Stimulated activated CD8-positive, alpha-beta memory T cell treated with anti-CD3 and anti-CD28 coated beads, Interleukin-12 subunit alpha, Interleukin-12 subunit beta, amount 100 ng/mL, for 24 hours (primary cell): ENCODE data around the gene ZNF236.
A peak's percentile ranks its signal among the peaks of the same experiment; 100 is the strongest.
"Not testable (repeated sequence)": the region's sequence is repeated elsewhere in the genome, so short reads cannot be mapped to it uniquely, and the experiment has no call there.

Source experiments
- DNase-seq: peaks from one replicate; pipeline ENCODE4 v3.0.0-alpha.2; 2020; ENCODE audit errors: extremely low read depth

The ZNF236 gene

DNA sequence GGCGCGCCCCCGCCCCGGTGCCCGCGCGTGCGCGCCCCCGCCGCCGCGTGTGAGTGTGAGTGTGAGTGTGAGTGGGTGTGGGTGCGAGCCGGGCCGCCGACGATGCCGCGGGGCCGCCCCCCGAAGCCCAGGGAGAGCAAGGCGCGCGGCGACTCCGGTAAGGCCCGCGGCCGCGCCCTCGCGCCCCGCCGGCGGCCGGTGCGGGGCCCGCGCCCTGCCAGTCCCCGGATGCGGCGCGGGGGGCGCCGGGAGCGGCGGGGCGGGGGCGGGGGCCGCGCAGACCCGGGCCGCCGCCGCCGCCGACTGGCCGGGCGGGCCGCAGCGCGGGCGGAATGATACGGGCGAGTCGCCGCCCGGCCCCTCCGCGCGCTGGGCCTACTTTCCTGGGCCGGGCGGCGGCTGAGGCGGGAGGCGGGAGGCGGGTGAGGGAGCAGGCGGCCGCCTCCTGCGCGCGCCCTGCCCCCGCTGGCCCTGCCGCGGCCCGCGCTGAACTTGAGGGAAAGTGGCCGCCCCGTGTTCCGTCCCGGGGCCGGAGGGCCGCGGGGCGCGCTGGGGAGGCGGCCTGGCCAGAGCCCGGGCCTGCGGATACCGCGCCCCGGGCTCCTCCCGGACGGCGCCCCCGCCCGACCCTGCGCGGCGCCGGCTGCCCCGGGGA is at the start of gene ZNF236:
TSS of gene ZNF236 (plus strand) at position 52 of the 655 bp plus-strand sequence. CDS start at position 103, 51 bp downstream.
- peak; percentile 39 for DNase-seq

DNA sequence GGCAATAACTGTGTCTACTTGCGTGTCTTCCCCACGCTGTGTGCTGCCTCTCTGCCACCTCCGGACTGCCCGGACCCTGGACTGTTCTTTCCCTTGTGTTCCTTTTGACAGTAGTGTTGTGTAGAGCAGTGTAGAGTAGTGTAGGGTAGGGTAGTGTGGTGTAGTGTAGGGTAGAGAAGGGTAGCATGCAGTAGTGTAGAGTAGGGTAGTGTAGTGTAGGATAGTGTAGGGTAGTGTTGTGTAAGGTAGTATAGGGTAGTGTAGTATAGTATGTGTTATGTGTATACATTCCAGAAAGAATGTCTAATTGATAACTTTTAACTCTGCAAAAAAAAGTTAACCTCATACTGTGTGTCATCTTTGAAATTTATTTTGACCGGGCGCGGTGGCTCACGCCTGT is 49.7 kb upstream of the ZNF236 start:
- no peak for DNase-seq

DNA sequence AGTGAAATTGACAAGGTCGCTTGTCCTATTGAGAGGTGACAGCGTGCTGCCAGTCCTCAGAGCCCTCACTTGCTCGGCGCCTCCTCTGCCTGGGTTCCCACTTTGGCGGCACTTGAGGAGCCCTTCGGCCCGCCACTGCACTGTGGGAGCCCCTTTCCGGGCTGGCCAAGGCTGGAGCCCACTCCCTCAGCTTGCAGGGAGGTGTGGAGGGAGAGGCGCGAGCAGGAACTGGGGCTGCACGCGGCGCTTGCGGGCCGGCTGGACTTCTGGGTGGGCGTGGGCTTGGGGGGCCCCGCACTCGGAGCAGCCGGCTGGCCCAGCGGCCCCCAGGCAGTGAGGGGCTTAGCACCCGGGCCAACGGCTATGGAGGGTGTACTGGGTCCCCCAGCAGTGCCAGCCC is 45.3 kb upstream of the ZNF236 start:
- not testable (repeated sequence) for DNase-seq

DNA sequence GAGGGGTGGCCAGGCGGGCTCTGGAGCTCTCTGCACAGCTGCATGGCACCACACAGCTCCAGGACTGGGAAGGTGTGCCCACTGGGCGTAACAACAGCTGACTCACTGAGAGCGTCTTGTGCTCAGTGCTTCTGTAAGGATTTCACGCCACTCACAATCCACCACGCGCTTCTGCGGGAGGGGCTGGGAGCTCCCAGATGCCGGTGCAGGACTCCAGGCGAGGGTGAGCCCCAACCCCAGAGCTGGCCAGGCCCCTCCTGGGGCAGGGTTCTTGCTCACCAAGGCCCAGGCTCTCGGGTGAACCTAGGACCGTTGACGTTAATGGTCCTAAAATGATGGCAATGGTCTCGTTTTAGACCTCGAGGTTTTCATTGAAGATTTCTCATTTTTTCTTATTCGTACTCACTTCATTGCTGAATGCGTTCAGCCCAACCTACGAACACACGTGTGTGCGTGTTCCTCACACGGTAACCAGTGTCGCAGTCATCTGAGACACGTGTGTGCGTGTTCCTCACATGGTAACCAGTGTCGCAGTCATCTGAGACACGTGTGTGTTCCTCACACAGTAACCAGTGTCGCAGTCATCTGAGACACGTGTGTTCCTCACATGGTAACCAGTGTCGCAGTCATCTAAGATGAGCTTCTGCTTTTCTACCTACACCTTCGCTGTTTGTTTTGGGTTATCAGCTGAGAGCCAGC is 38.4 kb upstream of the ZNF236 start:
- no peak for DNase-seq

DNA sequence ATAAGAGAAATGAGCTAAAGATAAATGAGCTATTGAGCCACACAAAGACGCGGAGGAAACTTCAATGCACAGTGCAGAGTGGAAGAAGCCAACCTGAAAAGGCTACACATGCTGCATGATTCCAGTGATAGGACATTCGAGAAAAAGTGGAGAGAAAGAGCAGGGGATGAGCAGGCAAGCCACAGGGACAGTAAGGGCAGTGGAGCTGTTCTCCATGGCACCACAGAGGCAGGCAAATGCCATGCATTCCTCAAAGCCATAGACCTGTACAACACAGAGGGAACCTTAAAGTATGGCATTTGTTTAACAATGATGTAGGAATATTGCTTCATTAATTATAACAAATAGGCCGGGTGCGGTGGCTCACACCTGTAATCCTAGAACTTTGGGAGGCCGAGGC is 36.5 kb upstream of the ZNF236 start:
- no peak for DNase-seq

DNA sequence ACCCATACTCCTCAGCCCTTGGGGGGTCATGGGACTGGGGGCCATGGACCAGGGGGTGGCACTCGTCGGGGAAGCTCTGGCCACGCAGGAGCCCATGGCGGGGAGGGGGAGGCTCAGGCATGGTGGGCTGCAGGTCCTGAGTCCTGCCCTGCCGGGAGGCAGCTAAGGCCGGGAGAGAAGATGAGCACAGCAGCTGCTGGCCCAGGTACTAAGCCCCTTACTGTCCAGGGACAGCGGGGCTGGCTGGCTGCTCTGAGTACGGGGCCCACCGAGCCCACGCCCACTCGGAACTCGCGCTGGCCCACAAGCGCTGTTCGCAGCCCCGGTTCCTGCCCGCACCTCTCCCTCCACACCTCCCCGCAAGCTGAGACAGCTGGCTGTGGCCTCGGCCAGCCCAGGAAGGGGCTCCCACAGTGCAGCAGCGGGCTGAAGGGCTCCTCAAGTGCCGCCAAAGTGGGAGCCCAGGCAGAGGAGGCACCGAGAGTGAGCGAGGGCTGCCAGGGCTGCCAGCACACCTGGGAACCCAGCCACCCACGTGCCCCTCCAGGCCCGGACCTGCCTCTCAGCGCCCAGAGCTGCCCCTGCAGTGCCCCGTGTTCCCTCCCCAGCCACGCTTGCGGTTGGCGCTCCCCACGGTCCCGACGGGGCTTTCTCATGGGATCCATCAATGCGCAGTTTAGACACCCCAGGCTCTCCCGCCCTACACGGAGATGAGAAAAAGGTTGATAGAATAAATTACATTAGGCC is 33.6 kb upstream of the ZNF236 start:
- no peak for DNase-seq

DNA sequence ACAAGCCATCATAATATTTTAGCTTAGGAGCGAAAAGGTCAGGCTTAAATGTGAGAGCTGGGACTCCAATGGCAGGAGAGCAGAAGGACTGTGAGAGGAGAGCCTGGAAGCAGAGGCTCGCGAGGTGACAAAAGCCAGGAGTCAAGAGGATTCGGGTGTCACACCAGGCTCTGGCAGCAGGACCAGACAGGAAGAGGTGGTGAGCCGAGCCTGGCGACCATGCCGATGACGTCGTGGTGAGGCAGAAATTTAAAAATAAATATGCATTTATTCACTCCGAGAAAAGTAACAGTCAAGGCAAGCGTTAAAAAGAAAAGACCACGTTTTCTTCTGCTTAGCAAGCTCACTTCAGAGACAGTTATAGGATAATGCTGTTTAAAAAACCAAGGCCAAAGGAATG is 31.3 kb upstream of the ZNF236 start:
- no peak for DNase-seq

DNA sequence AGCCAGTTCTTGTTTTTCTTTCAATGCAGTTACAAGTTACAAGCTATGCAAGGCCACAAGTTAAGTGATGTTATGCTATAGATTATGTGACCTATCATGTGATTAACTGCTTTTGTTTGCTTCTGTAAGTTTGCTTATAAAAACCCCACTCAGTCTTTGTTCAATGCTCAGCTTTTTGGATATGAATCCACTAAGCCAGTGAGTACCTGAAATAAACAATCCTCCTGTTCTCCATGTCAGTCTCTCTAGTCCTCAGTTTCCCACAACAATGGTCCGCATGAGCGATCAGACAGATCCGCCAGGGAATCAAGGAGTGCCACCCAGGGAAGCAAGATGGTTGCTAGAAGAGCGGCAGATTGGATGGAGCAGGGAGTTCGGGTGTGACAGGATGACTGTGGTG is 30.7 kb upstream of the ZNF236 start:
- no peak for DNase-seq

DNA sequence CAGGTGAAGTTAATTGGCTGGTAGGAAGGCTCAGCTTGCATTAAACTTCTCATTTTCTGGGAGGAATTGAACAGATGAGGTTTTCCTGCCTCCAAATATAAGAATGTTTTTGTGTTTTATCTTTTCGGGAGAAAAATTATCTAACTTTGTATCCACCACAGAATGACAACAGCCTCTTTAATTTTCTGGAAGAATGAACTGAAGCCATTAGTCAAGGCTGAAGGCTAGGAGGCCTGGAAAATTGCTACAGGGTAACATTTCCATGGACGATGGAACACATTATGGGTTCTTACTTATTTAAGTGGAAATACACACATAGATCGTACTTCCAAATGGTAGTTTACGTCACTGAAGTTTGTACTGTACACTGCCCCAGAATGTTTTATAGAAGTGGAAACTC is 28.0 kb upstream of the ZNF236 start:
- no peak for DNase-seq

DNA sequence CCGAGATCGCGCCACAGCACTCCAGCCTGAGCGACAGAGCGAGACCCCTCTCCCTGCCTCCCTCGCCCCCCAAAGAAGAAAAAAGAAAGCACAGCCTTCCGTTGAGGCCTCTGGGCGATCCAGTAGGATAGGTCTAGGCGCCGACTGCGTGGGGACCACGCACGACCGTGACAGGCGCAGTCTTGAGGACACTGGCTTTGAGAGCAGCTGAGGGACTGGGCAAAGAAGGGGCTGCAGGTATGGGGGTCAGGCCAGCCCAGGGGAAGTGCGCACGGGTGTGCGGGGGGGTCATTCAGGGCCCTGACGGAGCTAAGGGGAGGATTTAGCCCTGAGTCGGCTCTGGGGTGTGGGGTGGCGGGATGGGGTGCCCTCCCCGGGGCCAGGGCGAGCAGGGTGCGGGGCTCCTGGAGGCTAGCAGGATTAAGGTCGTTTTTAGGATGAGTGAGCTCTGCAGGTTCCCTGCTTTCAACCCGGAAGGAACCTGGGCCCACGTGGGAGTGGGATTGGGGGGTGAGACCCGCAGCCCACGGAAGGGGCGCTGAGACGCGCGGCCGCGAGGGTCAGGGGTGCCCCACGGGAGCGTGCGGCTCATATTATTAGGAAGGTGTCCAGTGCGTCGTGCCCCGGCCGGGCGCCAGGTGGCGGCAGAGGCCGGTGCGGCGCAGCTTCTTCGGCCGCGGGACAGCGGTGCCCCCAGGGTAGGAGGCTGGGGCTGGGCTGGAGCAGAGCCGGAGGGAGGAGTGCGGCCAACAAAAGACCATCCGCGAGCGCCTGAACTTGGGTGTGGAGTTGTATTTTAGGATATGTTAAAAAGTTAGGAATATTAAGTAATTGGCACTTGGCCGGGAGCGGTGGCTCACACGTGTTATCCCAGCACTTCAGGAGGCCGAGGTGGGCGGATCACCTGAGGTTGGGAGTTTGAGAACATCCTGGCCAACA is 20.5 kb upstream of the ZNF236 start:
- no peak for DNase-seq

DNA sequence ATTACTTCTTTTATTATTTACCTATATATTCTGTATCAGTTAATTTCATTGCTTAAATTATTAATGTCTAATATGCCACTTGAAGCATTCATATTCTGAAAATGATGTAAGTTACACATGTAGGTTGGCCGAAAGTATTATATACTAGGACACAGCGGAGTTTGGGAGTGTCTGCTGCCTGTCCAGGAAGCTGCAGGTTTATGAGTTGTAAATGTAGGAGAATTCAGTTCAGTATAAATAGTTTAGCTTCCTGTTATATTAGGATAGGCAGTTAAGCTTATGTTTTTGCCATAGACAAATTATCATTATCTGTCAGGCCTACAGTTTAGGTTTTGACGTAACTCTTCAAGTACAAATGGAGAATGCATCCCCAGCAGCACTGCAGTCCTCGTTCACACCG is 18.9 kb upstream of the ZNF236 start:
- no peak for DNase-seq

DNA sequence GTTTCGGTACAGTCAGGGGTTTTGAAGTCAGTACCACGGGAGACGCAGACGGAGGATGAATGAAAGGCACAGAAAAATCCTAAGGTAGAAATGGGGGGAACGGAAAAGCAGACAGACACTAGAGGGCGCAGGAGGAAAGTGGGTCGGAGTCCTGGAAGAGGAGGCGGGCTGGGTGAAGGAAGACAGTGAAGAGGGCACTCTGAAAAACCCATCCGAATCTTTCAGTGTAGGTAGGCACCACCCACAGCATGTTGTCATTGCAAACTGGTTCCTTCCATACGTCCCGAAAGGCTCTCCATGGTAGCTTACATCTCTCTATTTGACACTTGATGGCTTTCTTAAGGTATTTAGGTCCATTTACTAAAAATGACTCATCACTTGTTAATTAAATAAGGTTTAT is 18.5 kb upstream of the ZNF236 start:
- peak; percentile 35 for DNase-seq

DNA sequence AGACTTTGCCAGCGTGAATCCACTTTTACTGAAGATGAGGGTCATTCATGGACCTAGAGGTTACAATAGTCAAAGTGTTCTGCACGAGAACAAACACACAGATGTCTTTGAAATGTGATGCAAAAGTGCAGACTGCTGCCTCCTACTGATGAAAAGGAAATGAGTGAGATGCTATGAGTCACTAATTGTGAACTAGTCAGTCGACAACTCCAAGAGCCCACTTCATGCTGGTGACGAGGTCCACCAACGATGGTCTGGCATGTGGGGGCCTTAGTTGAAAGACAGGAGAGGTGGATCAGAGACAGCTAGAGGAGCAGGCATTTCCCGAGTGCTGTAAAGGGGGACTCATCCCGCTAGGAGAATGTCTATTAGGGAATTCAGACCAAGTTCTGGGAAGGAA is 17.1 kb upstream of the ZNF236 start:
- no peak for DNase-seq

DNA sequence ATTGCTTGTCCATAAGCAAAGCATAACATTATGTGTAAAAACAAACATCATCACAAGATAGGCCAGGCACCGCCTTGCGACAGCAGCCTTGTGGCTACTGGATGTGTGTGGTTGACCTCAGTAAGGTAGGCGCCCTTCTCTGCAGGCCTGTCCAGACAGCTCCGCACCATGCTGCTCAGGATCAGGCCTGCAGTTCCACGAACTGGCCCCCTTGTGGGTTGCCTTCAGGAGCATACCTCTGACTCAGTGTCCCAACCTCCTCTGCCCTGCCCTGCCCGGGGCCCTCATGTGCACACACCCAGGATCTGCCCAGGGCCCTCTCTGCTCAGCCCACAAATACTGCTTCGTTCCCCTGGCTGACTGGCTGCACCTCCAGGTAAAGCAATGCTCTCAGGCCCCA is 16.1 kb upstream of the ZNF236 start:
- DNase-seq, result no peak

DNA sequence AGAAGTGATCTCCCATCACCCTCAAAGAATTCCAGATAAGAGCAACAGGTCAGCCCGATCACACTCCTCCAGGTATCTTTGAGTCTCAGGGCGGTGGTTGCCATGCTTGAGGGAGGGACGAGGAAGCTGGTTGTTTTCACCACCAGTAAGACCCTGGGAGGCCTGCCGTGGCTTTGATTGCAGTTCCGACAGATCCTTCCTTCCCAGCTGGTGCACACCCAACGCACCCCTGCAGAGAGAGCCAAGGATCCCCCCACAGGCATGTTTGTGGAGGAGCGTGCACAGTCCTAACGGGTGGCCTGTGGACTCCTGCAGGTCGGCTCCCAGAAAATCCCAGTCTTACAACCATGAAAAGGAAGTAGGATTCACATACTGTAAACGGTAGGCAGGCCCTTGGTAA is 13.8 kb upstream of the ZNF236 start:
- no peak for DNase-seq

DNA sequence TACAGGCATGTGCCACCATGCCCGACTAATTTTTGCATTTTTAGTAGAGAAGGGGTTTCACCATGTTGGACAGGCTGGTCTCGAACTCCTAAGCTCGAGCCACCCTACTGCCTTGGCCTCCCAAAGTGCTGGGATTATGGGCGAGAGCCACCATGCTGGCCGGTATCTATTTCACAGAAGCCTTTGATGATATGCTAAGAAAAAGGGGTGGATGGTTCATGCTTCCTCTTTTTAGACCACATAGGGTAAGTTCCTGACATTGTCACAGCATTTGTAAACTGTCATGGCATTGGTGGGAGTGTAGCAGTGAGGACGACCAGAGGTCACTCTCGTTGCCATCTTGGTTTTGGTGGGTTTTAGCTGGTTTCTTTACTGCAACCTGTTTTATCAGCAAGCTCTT is 10.8 kb upstream of the ZNF236 start:
- DNase-seq, result not testable (repeated sequence)

DNA sequence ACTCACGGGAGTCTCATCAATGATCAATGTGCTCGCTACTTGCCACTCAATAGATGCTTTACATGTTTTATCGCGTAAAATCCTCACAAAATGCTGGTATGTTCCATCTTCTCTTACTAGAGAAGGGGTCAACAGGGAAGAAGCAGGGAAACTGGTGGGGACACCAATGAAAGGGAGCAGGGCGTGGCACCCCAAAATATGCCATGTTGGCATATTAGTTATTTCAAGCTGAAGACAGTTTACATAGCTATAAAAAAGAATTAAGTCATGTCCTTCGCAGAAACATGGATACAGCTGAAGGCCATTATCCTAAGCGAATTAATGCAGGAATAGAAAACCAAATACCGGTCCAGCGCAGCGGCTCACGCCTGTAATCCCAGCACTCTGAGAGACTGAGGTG is 8.1 kb upstream of the ZNF236 start:
- no peak for DNase-seq

DNA sequence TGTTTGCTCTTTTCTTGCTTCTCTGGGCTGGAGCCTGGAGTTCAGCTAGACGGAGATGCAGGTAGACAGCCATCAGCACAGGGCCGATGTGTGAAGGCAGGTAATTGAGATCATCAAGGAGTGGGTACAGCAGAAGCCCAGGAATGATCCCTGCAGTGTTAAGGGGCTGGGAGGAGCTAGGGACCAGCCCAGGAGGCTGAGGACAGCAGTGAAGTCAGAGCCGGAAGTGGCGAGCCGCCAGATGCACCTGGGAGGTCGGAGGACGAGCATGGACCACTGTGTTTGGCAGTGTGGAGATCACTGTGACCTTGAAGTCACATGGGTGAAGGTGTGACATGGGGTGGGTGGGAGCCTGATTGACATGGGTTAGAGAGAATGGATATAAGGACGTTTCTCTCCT is 6.2 kb upstream of the ZNF236 start:
- no peak for DNase-seq

DNA sequence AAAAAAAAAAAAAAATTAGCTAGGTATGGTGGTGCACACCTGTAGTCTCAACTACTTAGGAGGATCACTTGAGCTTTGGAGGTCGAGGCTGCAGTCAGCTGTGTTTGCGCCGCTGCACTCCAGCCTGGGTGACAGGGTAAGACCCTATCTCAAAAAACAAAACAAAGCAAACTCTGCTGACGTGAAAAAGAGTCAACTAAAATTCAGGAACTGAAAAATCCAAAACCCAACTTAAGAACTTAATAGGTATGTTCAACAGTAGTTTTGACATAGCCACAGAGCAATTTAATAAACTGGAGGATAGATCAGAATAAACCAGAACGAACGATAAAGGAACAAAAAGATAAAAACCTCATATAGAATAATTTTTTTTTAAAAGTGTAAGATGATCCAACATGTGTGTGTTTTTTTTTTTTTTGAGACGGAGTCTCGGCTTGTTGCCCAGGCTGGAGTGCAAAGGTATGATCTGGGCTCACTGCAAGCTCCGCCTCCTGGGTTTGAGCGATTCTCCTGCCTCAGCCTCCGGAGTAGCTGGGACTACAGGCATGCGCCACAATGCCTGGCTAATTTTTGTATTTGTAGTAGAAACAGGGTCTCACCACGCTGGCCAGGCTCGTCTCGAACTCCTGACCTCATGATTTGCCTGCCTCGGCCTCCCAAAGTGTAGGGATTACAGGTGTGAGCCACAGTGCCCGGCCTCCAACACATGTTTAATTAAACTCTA is 4.3 kb upstream of the ZNF236 start:
- no peak for DNase-seq

DNA sequence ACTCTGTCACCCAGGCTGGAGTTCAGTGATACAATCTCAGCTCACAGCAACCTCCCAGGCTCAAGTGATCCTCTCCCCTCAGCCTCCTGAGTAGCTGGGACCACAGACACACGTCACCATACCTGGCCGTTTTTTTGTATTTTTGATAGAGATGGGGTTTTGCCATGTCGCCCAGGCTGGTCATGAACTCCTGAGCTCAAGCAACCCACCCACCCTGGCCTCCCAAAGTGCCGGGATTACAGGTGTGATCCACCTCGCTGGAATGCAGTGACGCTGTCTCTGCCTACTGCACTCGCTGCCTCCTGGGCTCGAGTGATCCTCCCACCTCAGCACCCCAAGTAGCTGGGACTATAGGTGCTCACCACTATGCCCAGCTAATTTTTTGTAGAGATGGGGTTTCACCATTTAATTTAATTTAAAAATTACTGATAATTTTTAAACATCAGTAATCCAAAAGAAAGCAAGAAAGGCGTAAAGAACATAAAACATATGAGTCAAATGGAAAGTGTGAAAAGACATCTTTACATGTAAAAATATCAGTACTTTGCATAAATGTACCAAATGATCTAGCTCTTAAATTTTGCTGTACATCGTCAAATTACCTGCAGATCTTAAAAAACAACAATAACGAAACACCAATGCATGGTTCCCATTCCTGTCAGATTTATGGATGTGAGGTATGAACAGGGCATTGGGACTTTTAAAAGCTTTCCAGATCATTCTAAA is 2.8 kb upstream of the ZNF236 start:
- no peak for DNase-seq
